SIG-M5 treated with dmso at 0.1 percent for 504 hours (cell line): ENCODE data around the gene TMEM181.
"Not testable (repeated sequence)": the region's sequence is repeated elsewhere in the genome, so short reads cannot be mapped to it uniquely, and the experiment has no call there.

Experiments used
- DNase-seq: peaks from one replicate; lab custom pipeline; 2025; ENCODE audit not compliant: unreplicated experiment; lab: John Stamatoyannopoulos, UW

TMEM181 gene

DNA sequence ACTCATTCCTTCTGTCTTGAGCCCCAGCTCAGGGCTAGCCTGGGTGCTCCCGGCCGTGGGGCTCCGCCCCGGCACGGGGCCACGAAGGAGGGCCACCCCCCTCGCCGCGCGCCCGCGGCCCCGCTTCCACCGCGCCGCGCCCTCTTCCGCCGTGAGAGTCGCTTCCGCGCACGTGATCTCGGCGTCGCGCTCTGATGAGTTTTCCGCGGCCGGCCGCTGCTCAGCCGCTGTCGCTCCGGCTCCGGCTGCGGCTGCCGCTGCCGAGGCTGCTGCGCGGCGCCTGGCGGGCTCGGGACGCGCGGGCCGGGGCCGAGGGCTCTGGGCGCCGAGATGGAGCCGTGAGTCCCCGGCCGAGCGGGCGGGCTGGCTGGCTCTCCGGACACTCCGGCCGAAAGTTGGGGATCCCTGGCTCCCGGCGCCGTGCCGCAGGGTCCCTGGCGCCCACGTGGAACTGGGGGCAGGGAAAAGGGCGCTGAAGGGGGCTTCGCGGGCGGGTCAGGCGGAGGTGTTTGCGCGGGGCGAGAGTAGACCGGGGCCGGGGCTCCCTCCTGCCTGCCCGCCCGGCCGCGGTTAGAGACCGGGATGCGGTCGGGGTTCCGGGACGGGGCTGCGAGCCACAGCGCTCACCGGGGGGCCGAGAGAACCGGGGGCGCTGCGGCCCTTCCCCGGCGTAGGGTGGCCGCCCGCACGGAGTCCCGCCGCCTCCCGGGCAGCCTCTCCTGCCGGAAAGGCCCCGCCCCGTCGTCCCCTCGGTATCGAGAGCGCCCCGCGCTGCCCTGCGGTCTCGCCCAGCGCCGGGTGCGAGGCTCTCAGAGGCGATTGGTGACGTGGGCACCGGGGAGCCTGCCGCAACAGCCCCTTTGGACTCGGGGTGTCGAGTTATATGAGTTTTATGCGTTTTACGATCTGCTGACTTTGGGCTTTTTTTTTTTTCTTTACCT lies at the start of gene TMEM181:
Gene TMEM181 (plus strand): TSS at position 197 of the 941 bp plus-strand sequence. CDS start 134 bp downstream, at position 331.
- peak; percentile 70 for DNase-seq

DNA sequence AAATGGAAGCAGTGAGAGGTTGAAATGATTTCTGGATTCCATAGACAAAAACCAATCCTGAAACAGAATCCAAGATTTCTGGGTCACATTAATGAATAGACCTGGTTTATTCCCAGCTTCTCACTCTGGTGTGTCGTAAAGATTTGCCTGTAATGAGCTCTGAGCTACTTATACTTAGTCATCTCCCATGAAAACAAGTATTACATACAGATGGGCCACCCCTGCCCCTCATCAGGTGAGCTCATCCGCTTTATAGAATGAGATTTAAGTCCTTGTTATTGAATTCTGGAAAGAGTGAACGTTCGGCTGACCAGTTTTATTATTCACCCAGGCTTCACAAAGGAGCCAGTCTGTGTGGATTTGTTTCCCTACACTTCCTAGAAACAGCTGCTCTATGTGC lies 47.1 kb upstream of the TMEM181 start:
- DNase-seq = no peak

DNA sequence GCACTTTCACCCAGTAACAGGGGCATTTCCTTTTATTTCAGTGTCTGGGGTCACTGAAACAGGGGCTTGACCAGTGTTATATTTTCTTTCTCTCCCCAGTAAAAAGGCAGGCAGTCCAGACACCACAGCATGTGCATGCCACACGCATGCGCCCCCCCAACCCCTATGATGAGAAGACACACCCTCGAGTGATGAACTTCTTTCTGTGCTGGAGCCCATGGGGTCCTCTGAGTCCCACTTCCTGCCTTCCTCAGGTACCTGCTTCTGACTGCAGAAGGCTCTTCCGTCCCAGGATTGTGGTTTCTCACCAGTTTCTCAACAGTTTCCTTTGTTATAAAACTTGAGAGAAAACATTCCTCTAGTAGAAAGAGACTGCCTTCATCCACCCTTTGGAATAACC lies 45.7 kb upstream of the TMEM181 start:
- no peak for DNase-seq

DNA sequence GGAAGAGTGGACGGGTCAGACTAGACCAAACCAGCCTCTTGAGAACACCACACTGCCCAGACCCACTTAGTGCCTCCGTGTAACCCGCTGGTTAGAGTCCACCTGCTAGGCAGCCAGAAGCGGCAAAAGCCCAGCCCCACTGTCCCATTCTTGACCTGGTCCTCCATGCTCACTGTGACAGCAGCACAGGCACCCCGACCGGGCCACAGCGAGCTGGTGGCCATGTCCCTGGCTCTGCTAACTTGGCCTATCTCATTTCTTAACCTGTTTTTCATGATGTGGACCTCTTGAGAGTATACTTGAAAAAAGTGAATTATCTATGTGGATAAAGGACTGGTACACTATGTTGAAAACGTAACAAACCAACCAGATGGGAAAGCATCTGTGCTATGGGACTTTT lies 44.9 kb upstream of the TMEM181 start:
- no peak for DNase-seq

DNA sequence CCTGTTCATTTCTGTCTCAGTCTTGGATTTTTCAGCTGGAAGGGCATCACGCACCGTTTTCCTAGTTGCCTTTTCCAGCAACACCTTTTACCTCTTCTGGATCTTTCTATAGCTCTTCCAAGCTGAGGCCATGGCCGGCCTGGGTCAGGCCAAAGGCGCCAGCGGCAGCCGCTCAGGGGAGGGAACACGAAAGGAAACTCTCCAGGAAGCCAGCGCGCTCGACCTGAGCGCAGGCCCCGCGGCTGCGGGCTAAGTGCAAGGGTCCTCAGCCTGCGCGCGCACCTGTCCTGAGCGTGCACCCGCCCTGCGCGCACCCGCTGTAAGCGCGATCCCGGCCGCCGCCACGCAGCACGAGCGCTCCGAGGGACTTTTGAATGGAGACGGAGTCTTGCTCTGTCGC lies 43.8 kb upstream of the TMEM181 start:
- DNase-seq = no peak

GRCh38 chr6:158517038-158517437 lies 42.9 kb upstream of the TMEM181 start:
- DNase-seq = no peak

DNA sequence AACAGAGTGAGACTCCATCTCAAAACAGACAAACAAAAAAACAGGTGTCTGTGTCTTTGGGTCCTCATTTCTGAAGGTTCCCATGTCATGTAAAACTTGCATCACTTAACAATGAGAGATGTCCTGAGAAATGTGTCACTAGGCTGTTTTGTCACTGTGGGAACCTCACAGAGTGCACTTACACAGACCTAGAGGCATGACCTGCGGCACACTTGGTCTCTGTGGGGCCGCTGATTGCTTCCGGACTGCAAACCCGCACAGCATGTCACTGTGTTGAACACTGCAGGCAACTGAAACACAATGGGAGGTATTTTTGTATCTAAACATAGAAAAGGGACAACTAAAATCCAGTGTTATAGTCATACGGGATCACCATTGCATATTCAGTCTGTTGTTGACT lies 42.3 kb upstream of the TMEM181 start:
- DNase-seq = no peak

DNA sequence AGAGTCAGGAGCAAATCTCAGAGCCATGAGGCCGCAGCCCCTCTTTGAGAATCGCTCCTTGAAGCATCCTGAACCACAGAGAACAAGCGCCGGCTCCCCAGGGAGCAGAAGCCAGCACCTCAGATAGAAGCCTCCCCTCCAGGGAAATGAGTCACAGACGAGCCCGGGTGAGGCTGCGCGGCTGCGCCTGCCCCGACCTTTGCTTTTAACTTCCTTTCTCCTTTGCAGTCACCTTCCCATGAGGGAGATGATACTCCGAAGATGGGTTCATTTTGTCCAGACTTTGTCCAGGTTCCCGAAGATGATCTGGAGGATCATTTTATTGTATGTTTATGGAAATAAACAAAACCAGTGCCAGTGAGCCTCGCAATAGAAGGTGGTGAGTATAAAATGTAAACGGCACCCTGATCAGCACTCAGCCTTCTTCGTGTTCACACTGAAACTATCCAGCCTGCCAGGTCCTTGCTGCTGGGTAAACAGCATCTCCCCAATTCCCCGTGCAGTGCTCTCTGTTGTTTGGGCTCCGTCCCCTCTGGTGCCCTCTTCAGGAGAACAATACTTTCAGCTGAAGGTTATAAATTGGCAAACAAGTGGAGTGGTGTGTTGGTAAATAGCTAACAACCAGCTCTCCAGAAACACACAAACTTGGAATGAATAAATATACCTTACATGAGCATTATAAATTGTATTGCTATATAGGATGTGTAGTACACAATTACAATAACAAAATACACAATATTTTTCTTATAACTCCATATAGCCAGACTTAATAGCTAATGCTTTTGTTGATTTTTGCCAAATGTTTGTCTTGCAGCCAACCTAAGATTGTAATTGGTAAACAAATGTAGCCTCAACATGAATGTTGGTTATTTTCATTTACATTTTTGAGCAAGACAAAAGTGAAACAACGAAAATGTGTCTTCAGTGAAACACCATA lies 41.4 kb upstream of the TMEM181 start:
- peak; percentile 64 for DNase-seq

- no peak for DNase-seq
These were observed 40.6 kb upstream of the TMEM181 start for GRCh38 chr6:158519300-158519699.

DNA sequence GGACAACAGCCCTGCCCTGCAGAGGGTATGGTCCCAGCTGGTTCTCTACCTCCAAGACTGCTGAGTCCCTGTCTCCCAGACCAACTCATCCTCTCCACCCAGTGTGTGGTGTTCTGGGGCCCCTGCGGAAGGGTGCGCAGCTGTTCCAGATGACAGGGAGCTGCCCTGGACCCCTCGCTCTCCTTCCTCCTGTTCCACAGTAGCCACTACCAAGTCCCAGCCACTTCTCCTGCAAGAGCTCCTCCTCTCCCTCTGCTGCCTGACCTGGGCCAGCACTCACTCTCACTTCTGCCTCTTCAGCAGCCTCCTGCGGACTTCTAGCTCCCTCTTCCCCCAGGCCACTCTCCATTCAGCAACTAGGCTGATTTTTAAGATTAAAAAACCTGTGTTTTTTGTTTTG lies 40.1 kb upstream of the TMEM181 start:
- no peak for DNase-seq

DNA sequence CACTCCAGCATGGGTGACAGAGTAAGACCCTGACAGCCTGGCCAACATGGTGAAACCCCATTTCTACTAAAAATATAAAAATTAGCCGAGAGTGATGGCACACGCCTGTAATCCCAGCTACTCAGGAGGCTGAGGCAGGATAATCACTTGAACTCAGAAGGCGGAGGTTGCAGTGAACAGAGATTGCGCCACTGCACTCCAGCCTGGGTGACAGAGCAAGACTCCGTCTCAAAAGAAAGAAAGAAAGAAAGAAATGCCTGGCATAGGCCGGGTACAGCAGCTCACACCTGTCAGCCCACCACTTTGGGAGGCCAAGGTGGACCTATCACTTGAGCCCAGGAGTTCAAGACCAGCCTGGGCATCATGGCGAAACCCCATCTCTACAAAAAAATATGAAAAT lies 38.9 kb upstream of the TMEM181 start:
- not testable (repeated sequence) for DNase-seq

- no peak for DNase-seq
These were observed 38.1 kb upstream of the TMEM181 start for GRCh38 chr6:158521759-158522158.

DNA sequence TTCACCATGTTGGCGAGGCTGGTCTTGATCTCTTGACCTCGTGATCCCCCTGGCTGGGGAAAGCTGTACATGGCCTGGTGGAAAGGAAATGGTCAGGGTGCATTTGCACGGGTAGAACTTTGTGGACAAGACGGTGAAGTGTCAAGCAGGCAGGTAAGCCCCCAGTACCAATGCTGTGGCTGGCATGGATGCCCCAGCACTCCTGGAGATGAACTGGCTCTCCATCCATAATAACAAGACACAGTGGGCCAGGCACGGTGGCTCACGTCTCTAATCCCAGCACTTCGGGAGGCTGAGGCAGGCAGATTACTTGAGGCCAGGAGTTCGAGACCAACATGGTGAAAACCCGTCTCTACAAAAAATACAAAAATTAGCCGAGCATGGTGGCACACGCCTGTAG lies 37.3 kb upstream of the TMEM181 start:
- no peak for DNase-seq

GRCh38 chr6:158524311-158524710 lies 35.6 kb upstream of the TMEM181 start:
- no peak for DNase-seq

DNA sequence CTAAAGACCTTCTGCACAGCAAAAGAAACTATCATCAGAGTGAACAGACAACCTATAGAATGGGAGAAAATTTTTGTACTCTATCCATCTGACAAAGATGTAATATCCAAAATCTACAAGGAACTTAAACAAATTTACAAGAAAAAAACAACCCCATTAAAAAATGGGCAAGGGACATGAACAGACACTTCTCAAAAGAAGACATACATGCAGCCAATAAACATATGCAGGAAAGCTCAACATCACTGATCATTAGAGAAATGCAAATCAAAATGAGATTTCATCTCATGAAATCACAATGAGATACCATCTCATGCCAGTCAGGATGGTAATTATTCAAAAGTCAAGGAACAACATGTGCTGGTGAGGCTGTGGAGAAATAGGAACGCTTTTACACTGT lies 32.0 kb upstream of the TMEM181 start:
- DNase-seq = not testable (repeated sequence)

GRCh38 chr6:158528826-158529225 lies 31.1 kb upstream of the TMEM181 start:
- DNase-seq = no peak

- DNase-seq = no peak
These were observed 30.3 kb upstream of the TMEM181 start for GRCh38 chr6:158529629-158530028.

DNA sequence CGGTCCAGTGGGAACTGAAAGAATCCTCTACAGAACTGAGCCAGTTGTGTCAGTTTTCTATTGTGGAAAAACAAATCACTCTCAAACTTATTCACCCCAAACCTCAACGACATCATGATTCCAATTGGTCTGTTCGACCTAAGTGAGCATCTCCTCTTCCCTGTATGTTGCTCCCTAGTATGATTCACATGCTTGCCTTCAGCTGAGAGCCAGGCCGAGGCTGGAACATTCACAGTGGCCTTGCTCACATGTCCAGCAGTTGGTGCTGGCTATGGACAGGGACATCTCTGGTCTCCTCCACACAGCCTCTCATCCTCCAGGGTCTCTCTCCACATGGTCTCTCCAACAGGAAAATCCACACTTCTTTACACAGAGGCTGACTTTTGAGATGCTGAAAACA lies 28.3 kb upstream of the TMEM181 start:
- no peak for DNase-seq

DNA sequence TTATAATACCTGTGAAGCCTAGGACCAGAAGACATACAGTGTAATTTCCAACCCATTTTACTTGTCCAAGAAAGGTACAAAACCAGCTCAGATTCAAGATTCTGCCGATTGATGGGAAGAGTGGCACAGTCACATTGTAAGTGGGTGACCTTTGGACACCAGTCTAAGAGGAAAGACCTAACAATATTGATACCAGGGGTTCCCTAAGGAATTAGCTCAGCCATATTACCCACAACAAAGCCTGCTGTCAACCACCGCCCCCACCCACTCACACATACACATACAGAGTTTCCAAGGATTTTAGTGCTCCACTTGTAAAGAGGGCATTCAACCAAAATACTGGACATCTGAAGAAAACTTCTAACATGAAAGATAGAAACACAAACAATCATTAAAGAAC lies 27.9 kb upstream of the TMEM181 start:
- DNase-seq = no peak

- DNase-seq = peak; percentile 37
These were observed 23.6 kb upstream of the TMEM181 start for GRCh38 chr6:158536084-158536890.
